CD1c-positive myeloid dendritic cell (primary cell): ENCODE data around the gene RNF8.
"Not testable (repeated sequence)": the region's sequence is repeated elsewhere in the genome, so short reads cannot be mapped to it uniquely, and the experiment has no call there.

Experiments
- DNase-seq: peaks from one replicate; pipeline ENCODE4 v3.0.0-alpha.2; 2016; ENCODE audit errors: extremely low spot score

Gene RNF8

GRCh38 chr6:37396571-37397180 lies 42.9 kb downstream of the RNF8 start:
- no peak for DNase-seq

GRCh38 chr6:37399131-37399530 lies 45.3 kb downstream of the RNF8 start:
- DNase-seq = no peak

- DNase-seq = no peak
These were observed 46.2 kb downstream of the RNF8 start for GRCh38 chr6:37399795-37400490.

- not testable (repeated sequence) for DNase-seq
These were observed 47.9 kb downstream of the RNF8 start for GRCh38 chr6:37401658-37402057.

GRCh38 chr6:37406726-37407341 lies 53.1 kb downstream of the RNF8 start:
- no peak for DNase-seq

- no peak for DNase-seq
These were observed 54.2 kb downstream of the RNF8 start for GRCh38 chr6:37407948-37408347.

GRCh38 chr6:37409501-37409900 lies 55.7 kb downstream of the RNF8 start:
- no peak for DNase-seq

GRCh38 chr6:37417393-37417792 lies 63.6 kb downstream of the RNF8 start:
- DNase-seq = no peak

GRCh38 chr6:37418722-37419121 lies 64.9 kb downstream of the RNF8 start:
- DNase-seq = no peak

- DNase-seq = no peak
These were observed 72.5 kb downstream of the RNF8 start for GRCh38 chr6:37426058-37426944.

- no peak for DNase-seq
These were observed 73.2 kb downstream of the RNF8 start for GRCh38 chr6:37426945-37427510.

GRCh38 chr6:37429352-37429750 lies 75.6 kb downstream of the RNF8 start:
- no peak for DNase-seq

- DNase-seq = no peak
These were observed 78.8 kb downstream of the RNF8 start for GRCh38 chr6:37432590-37432915.

GRCh38 chr6:37432916-37433656 lies 79.3 kb downstream of the RNF8 start, which contains the start of gene CMTR1:
Gene CMTR1, plus strand, starts transcription at chr6:37433221. Its CDS starts 2,409 bp downstream, at chr6:37435630.
- peak; percentile 98 for DNase-seq

GRCh38 chr6:37433657-37434271 lies 80.0 kb downstream of the RNF8 start:
- peak; percentile 26 for DNase-seq

GRCh38 chr6:37435373-37435772 lies 81.6 kb downstream of the RNF8 start:
- no peak for DNase-seq

GRCh38 chr6:37435816-37436215 lies 82.0 kb downstream of the RNF8 start:
- DNase-seq = no peak

GRCh38 chr6:37438930-37439329 lies 85.1 kb downstream of the RNF8 start:
- no peak for DNase-seq

- no peak for DNase-seq
These were observed 87.9 kb downstream of the RNF8 start for GRCh38 chr6:37441651-37442050.

- DNase-seq = peak; percentile 6
These were observed 88.8 kb downstream of the RNF8 start for GRCh38 chr6:37442416-37443215.
